Thymus (tissue), 14 donors: ENCODE data around the gene PAQR5. TPM values are rescaled to one million over a fixed set of nuclear protein-coding genes. Genes with fewer than 3 reads are reported as not detected.

ENCODE experiments used
- DNase-seq, 9 donors: peaks; one replicate each; pipeline ENCODE4 v3.0.0-alpha.2; 2013; ENCODE audit warnings: low spot score in 9 of 9, low read depth in 6 of 9, missing footprints in 1 of 9
- H3K27ac ChIP-seq, 2 donors: one replicate each; pipeline ENCODE4 v1.5.1; 2013; ENCODE audit warnings: control low read depth in 1 of 2, low read depth in 1 of 2, low read length in 1 of 2, mild to moderate bottlenecking in 1 of 2, moderate library complexity in 1 of 2
- H3K27me3 ChIP-seq, 2 donors: one replicate each; pipeline ENCODE4 v1.5.1; 2013; ENCODE audit warnings: low read length in 1 of 2; ENCODE audit not compliant: control insufficient read depth in 2 of 2, insufficient read depth in 1 of 2
- H3K36me3 ChIP-seq, 2 donors: one replicate each; pipeline ENCODE4 v1.5.1; 2013; ENCODE audit warnings: low read length in 1 of 2, mild to moderate bottlenecking in 1 of 2, moderate library complexity in 1 of 2; ENCODE audit not compliant: control insufficient read depth in 2 of 2, insufficient read depth in 2 of 2
- H3K4me1 ChIP-seq, 2 donors: one replicate each; pipeline ENCODE4 v1.5.1; 2013; ENCODE audit warnings: low read length in 2 of 2; ENCODE audit not compliant: control insufficient read depth in 2 of 2, insufficient read depth in 2 of 2
- H3K4me3 ChIP-seq, 2 donors: one replicate each; pipeline ENCODE4 v1.5.1; 2013; ENCODE audit warnings: low read length in 2 of 2, control low read depth in 1 of 2, mild to moderate bottlenecking in 1 of 2
- H3K9me3 ChIP-seq, 2 donors: one replicate each; pipeline ENCODE4 v1.5.1; 2013; ENCODE audit warnings: low read length in 1 of 2, mild to moderate bottlenecking in 1 of 2; ENCODE audit not compliant: control insufficient read depth in 2 of 2, insufficient read depth in 1 of 2
- WGBS: extraction: QIAGEN DNeasy Blood & Tissue Kit; methylation state at CpG from one replicate; pipeline ENCODE4 v1.1.7; 2013; 5-methylcytosine and 5-hydroxymethylcytosine counted together
- long read RNA-seq, 10 donors: transcript quantifications; one replicate each; lab custom pipeline, GENCODE V29; 2026
- polyA plus RNA-seq: library from polyadenylated mRNA; stranded (reverse); fragments of 200-250 nt; gene quantifications from one replicate; pipeline ENCODE4 v1.2.3, GENCODE V29; 2013
- total RNA-seq: library from RNA; stranded (reverse); fragments of 120-200 nt; gene quantifications from one replicate; pipeline ENCODE4 v1.2.4, GENCODE V29; 2013
- donor health status: healthy.

Gene PAQR5, protein sequence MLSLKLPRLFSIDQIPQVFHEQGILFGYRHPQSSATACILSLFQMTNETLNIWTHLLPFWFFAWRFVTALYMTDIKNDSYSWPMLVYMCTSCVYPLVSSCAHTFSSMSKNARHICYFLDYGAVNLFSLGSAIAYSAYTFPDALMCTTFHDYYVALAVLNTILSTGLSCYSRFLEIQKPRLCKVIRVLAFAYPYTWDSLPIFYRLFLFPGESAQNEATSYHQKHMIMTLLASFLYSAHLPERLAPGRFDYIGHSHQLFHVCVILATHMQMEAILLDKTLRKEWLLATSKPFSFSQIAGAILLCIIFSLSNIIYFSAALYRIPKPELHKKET
- total RNA-seq (0.14 TPM), polyA plus RNA-seq (0.25 TPM)
- long read RNA-seq, donor 1, result 0 reads
- long read RNA-seq, donor 2, result 0 reads
- long read RNA-seq, donor 3, result 0 reads
- long read RNA-seq, donor 4, result 0 reads
- long read RNA-seq, donor 5, full-length matches to known transcripts, result 1 of 1 reads
- long read RNA-seq, donor 5, partial matches to known transcripts, result 0 of 1 reads
- long read RNA-seq, donor 5, other reads (novel, unspliced or antisense), result 0 of 1 reads
- long read RNA-seq, donor 6, result 0 reads
- long read RNA-seq, donor 7, result 0 reads
- long read RNA-seq, donor 8, result 0 reads
- long read RNA-seq, donor 9, result 0 reads
- long read RNA-seq, donor 10, result 0 reads

DNA sequence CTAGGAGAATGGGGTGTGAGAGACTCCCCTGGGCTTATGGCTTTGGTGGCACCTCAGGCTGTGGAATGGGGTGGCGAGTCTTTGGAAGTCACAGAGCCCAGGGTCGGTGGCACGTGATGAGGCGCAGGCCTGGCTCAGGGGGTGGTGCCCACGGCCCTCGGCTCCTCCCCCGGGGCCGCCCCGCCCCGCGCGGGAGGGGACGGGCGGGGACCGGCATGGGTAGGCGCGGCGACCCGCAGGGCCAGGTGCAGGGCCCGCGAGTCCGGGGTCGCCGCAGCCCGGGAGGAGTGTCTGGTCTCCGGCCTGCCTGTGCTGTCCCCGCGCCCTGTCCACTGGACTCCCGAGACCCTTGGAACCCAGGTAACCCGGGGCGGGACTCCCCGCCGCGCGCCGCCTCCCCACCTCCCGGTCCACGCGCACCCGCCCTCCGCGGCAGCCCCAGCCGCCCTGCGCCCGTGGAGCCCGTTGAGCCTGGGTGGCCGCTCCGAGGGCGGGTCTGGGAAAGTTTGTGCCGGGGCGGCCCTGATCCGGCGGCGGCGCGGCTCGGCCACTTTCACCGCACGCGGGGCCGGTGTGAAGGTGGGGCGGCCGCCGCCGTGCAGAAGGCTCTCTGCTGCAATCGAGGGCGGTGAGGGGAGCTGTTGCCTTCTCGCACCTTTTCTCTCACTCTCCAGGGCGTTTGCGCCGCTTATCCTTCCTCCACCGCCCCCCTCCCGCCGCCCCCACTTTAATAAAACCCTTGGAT is at the start of gene PAQR5:
TSS of gene PAQR5 (plus strand) at position 216 of the 745 bp plus-strand sequence. CDS start 61,169 bp downstream, outside the sequence.
- H3K4me3 ChIP-seq, result peak within 1 kb of the TSS in 1 of 2 donors; percentile 48
- no peaks in the 10 kb centered on the region for H3K9me3 ChIP-seq
- peaks cover 0 to 3% of the 10 kb centered on the region in 2 donors for H3K4me1 ChIP-seq
- H3K36me3 ChIP-seq, result no peaks in the 10 kb centered on the region
- peaks cover 24 to 52% of the 10 kb centered on the region in 2 donors for H3K27me3 ChIP-seq
- DNase-seq, result peak in 5 of 9 donors; percentile 15 to 44 (median 17)
- no peak within 1 kb of the TSS for H3K27ac ChIP-seq
- WGBS, result 2% methylated on average over 74 of the region's 74 CpGs

DNA sequence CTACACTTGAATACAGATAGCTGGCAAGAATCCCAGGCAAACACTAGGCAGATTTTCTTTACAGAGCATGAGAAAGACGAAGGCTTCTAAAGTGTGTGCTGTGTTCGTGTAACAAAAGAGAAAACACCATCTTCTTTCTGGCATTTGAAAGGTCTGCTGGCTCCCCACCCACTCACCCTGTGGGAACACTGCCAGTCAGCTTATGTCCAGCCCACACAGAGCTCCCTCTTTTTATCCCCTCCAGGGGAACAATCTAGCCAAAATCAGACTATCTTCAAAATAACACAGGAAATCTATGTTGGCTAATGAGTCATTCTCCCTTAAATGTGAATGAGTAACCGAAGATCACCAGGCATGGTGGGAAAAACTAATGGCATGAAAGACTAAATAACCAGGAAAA is 45.6 kb upstream of the PAQR5 start:
- Histone ChIP-seq H3K27me3 (no peaks in the 10 kb centered on the region), H3K9me3 (no peaks in the 10 kb centered on the region), H3K27ac (no peak overlapping the region), H3K4me3 (no peak overlapping the region), H3K4me1 (no peaks in the 10 kb centered on the region), H3K36me3 (peaks cover 0 to 3% of the 10 kb centered on the region in 2 donors)
- DNase-seq, result no peak
- WGBS, result 94% methylated on average over 3 of the region's 3 CpGs

DNA sequence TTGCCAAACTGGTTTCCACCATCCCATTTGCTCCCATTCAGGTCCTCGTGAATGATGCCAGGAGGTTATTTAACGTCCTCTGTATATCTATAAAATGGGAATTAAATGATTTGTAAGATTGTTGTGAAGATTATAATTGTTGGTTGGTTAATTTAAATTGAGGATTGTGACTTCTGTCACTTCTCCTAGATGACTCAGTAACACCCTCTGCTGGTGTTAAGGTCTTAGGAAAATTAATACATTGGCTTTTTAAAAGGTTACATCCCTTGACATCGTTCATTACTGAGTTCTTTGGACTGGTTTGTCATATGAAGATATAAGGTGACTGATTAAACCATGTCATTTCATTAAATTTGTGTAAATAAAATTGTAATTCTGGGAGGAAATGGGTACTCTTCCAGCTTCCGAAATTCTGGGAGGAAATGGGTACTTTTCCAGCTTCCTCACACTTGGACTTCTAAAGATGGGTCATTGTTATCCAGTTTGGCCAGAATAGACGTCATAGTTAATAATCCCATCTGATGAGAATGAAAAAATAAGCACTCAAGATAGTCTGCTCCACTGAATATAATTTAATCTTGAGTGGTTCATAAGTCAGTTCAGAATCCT is 33.3 kb upstream of the PAQR5 start:
- 65% methylated on average over 5 of the region's 5 CpGs for WGBS
- Histone ChIP-seq H3K4me3 (no peak overlapping the region), H3K36me3 (no peaks in the 10 kb centered on the region), H3K27me3 (no peaks in the 10 kb centered on the region), H3K4me1 (no peaks in the 10 kb centered on the region), H3K9me3 (no peaks in the 10 kb centered on the region), H3K27ac (no peak overlapping the region)
- peak in 5 of 9 donors; percentile 4 to 47 (median 17) for DNase-seq

DNA sequence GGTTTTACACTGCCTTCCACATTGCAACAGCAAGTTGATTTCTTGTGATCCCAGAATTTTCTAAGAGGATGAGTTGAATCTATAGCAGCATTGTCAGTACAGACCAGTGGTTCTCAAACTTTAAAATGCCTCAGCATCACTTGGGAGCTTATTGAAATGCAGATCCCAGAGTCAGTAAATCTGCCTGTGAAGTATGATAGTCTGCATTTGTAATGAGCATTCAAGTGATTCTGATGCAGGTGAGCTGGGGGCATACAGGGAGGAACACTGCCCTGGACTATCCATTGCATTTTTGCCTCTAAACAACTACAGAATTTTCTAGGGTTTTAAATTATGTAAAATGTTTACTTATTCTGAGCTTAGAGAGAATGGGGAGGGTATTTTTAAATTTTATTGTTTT is 27.5 kb upstream of the PAQR5 start:
- H3K27ac ChIP-seq, result no peak overlapping the region
- no peaks in the 10 kb centered on the region for H3K27me3 ChIP-seq
- no peak for DNase-seq
- H3K36me3 ChIP-seq, result no peaks in the 10 kb centered on the region
- no peaks in the 10 kb centered on the region for H3K9me3 ChIP-seq
- H3K4me1 ChIP-seq, result no peaks in the 10 kb centered on the region
- H3K4me3 ChIP-seq, result no peak overlapping the region

DNA sequence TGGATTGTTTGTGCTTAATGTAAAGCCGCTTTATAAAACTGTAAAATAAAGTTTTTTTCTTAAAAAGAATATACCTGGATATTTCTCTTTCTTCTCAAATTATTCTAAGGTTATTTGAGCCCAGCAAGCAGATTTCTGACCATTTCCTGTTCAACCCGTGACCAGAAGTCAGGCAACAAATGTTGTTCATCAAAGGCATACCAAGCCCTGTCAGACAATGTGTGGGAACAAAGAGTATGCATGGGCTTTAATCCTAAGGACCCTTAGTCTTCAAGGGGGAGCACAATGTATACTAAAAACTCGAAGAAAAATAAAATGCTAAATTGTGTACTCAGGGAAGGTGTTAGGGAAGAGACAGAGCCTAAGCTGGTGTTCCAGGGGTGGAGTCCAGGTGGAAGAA is 26.6 kb upstream of the PAQR5 start:
- Histone ChIP-seq H3K9me3 (no peaks in the 10 kb centered on the region), H3K36me3 (no peaks in the 10 kb centered on the region), H3K27ac (no peak overlapping the region), H3K4me1 (no peaks in the 10 kb centered on the region), H3K4me3 (no peak overlapping the region), H3K27me3 (no peaks in the 10 kb centered on the region)
- DNase-seq, result no peak
- WGBS, result 88% methylated on average over 3 of the region's 3 CpGs

DNA sequence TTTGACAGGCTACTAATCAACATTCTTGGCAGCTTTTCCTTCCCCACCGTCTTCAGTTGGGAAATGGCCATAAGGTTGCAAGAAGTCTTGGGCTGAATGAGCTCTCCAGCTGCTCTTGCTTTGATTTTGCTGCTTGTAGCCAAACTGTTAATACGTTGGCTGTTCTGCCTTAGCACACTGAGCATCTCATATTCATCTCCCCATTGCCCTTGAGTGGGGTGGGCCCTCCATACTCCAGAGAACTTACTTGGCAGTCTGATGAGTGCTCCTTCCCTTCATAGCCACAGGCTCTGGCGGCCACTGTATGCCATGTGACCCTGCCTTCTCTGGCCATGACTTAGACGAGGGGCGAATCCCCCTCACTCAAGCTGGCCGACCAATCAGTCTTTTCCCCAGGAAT is 25.8 kb upstream of the PAQR5 start:
- H3K9me3 ChIP-seq, result no peaks in the 10 kb centered on the region
- H3K4me3 ChIP-seq, result no peak overlapping the region
- 97% methylated on average over 6 of the region's 6 CpGs for WGBS
- H3K36me3 ChIP-seq, result no peaks in the 10 kb centered on the region
- H3K27ac ChIP-seq, result no peak overlapping the region
- H3K27me3 ChIP-seq, result no peaks in the 10 kb centered on the region
- no peaks in the 10 kb centered on the region for H3K4me1 ChIP-seq
- no peak for DNase-seq

DNA sequence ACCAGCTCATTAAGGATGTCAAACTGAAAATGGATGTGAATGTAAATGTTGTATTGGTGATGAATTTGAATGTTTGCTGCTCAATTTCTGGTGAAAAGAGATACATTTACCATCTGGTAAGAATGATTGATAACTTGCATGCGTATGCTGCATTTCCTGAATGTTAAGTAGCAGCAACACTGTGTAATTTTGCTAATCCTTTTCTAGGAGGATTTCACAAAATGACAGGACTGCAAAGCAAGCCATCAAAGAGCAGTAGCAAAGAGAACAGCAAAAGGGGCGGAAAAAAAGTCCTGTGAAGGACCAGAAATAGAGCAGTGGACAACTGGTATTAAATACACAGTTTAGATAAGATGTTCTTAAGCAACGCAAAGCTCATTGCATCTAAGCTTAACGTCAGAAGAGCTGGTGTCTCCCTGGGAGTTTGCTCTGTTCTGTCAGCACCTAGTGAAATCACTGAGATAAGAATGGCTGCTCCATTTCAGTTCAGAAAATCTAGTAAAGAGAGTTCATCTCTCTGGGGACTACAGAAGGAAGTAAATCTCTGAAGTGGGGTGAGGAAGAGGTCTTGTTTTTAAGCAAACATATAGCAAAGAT is 23.5 kb upstream of the PAQR5 start:
- no peak overlapping the region for H3K4me3 ChIP-seq
- H3K36me3 ChIP-seq, result no peaks in the 10 kb centered on the region
- no peak for DNase-seq
- H3K27me3 ChIP-seq, result no peaks in the 10 kb centered on the region
- 94% methylated on average over 4 of the region's 4 CpGs for WGBS
- no peak overlapping the region for H3K27ac ChIP-seq
- H3K9me3 ChIP-seq, result no peaks in the 10 kb centered on the region
- H3K4me1 ChIP-seq, result no peaks in the 10 kb centered on the region

DNA sequence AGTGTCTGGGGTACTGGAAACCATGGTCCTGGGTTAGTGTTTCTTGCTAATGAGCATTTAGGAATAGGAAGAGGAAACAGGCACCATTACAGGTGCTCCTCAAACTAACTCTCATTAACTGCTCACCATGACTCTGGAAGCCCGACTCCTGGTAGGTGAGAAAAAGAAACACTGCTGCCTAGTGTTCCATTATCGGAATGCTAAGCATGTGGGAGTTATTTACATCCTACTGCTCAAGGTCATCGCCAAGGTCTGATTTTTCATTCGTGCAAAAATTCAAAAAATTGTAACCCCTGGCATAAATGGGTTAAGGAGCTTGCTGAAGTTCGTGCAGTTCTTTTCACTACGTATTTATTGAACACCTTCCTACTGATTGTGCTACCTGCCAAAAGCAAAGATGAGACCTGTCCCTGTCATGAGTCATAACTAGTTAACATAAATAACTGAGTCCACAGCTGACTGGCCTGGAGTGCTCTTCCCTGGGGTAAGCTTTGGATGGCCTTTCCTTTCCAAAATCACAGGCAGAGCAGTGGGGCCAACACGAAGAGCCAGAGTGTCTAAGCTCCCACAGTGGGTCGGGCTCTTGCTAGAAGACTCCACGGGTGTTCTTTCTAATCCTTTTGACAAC is 22.7 kb upstream of the PAQR5 start:
- Histone ChIP-seq H3K27ac (no peak overlapping the region), H3K4me3 (no peak overlapping the region), H3K9me3 (no peaks in the 10 kb centered on the region), H3K27me3 (no peaks in the 10 kb centered on the region), H3K36me3 (no peaks in the 10 kb centered on the region), H3K4me1 (no peaks in the 10 kb centered on the region)
- DNase-seq, result no peak
- WGBS, result 91% methylated on average over 9 of the region's 9 CpGs
